ENCODE data around the gene ANKRD2.

Gene ANKRD2

DNA sequence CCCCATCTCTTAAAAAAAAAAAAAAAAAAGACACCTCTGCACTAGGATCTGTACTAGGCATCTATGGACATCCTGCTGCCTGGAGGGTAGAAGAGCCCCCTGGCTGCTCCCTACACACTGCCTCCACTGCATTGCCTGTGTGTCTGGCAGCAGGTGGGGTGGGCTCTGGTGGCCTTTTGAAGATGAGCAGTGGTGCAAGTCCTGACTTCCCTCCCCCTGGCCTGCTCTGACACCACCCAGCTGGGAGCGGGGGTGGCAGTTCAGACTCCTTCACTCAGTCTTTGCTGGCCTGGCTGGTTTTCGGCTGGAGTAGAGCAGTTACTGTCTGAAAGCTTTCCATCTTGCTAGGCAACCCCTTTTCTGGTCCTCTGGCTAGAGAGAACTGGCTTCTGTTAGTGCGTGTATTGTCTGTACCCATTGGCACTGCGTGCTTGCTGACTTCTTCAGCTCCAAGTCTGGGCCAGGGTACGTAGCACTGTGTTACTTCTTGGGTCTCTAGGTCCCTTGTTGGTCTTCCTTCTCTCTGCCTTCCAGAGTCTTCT is 34.6 kb downstream of the ANKRD2 start:
- no peak for TF ChIP-seq EZH2 (IDR thresholded peaks at IDR 0.05; ENCODE audit: borderline replicate concordance, low read depth, low read length, severe bottlenecking)
- TF ChIP-seq, protein P1, sequence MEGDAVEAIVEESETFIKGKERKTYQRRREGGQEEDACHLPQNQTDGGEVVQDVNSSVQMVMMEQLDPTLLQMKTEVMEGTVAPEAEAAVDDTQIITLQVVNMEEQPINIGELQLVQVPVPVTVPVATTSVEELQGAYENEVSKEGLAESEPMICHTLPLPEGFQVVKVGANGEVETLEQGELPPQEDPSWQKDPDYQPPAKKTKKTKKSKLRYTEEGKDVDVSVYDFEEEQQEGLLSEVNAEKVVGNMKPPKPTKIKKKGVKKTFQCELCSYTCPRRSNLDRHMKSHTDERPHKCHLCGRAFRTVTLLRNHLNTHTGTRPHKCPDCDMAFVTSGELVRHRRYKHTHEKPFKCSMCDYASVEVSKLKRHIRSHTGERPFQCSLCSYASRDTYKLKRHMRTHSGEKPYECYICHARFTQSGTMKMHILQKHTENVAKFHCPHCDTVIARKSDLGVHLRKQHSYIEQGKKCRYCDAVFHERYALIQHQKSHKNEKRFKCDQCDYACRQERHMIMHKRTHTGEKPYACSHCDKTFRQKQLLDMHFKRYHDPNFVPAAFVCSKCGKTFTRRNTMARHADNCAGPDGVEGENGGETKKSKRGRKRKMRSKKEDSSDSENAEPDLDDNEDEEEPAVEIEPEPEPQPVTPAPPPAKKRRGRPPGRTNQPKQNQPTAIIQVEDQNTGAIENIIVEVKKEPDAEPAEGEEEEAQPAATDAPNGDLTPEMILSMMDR (IDR thresholded peaks at IDR 0.05; ENCODE audit: borderline replicate concordance, extremely low read depth, low read length, poor library complexity, severe bottlenecking), result no peak
- Histone ChIP-seq H3K4me1 (ENCODE audit: insufficient read depth, low read length) (no peaks in the 10 kb centered on the region), H3K79me2 (ENCODE audit: insufficient read depth, low read length) (no peaks in the 10 kb centered on the region), H3K36me3 (ENCODE audit: insufficient read depth, low read length) (no peaks in the 10 kb centered on the region), H3K9ac (ENCODE audit: low read depth, low read length) (no peak overlapping the region), H3K4me3 (ENCODE audit: low read depth in 1 of 2, low read length in 2 of 2) (no peak overlapping the region), H3K9me3 (ENCODE audit: insufficient read depth, low read length, severe bottlenecking) (no peaks in the 10 kb centered on the region), H2AFZ (ENCODE audit: low read depth, low read length) (no peak overlapping the region), H4K20me1 (ENCODE audit: insufficient read depth, low read length) (no peaks in the 10 kb centered on the region), H3K27ac (ENCODE audit: low read length) (no peak overlapping the region), H3K4me2 (ENCODE audit: insufficient read depth, low read length) (no peak overlapping the region), H3K27me3 (ENCODE audit: insufficient read depth, low read length, poor library complexity) (peaks cover 3% of the 10 kb centered on the region)
- peak; percentile 7 for DNase-seq
- ATAC-seq (ENCODE audit: insufficient read depth, low read depth), result peak; percentile 42; the same call in 1 of the 3 replicates

DNA sequence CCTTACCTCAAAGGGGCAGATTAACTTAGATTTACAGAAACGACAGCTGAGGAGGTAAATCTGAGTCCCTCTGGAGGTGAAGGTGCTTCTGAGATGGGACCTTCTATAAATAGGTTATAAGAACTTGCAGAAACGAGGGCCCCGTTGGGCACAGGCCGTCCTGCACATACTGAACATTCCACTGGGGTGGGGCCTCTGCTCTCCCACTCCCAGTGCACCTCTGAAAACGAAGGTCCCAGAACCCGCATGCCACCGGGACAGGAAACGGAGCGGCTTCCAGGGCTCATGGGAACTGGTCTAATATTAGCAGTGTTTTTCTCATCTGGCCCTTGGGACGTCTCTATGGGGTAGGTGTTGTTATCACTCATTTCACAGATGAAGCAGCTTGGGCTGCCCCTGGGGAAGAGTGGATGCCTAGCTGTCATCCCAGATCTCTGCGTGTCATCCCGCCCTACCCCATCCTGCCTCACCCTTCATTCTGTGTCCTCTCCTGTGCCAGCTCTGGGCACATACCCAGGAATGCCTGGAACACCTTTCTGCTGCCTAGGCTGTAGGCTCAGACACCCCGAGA is 36.5 kb downstream of the ANKRD2 start:
- ATAC-seq (ENCODE audit: insufficient read depth, low read depth) (no peak), DNase-seq (no peak)
- no peaks in the 10 kb centered on the region for H4K20me1 ChIP-seq (ENCODE audit: insufficient read depth, low read length)
- no peaks in the 10 kb centered on the region for H3K4me1 ChIP-seq (ENCODE audit: insufficient read depth, low read length)
- no peak overlapping the region for H3K4me2 ChIP-seq (ENCODE audit: insufficient read depth, low read length)
- TF ChIP-seq, protein P1 (IDR thresholded peaks at IDR 0.05; ENCODE audit: borderline replicate concordance, extremely low read depth, low read length, poor library complexity, severe bottlenecking), result no peak
- no peak for TF ChIP-seq EZH2 (IDR thresholded peaks at IDR 0.05; ENCODE audit: borderline replicate concordance, low read depth, low read length, severe bottlenecking)
- no peak overlapping the region for H3K9ac ChIP-seq (ENCODE audit: low read depth, low read length)
- no peak overlapping the region for H3K4me3 ChIP-seq (ENCODE audit: low read depth in 1 of 2, low read length in 2 of 2)
- no peaks in the 10 kb centered on the region for H3K9me3 ChIP-seq (ENCODE audit: insufficient read depth, low read length, severe bottlenecking)
- peaks cover 3% of the 10 kb centered on the region for H3K27me3 ChIP-seq (ENCODE audit: insufficient read depth, low read length, poor library complexity)
- H3K79me2 ChIP-seq (ENCODE audit: insufficient read depth, low read length), result no peaks in the 10 kb centered on the region
- no peak overlapping the region for H2AFZ ChIP-seq (ENCODE audit: low read depth, low read length)
- no peaks in the 10 kb centered on the region for H3K36me3 ChIP-seq (ENCODE audit: insufficient read depth, low read length)
- no peak overlapping the region for H3K27ac ChIP-seq (ENCODE audit: low read length)

DNA sequence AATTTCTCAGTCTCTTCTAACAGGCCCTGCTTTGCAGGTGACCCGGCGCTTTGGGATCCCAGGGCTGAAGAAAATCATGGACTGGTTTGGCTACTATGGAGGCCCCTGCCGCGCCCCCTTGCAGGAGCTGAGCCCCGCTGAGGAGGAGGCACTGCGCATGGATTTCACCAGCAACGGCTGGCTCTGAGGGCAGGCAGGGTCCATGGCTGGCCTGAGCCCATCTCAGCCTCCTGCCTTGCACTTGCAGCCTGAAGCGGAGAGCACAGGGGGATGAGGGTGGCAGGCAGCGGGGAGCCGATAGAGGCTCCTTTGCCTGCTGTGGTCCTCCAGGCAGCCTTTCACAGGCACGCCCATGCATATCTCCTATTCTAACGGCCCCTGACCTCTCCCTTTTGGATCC is 38.9 kb downstream of the ANKRD2 start:
- Histone ChIP-seq H3K27ac (ENCODE audit: low read length) (no peak overlapping the region), H3K4me2 (ENCODE audit: insufficient read depth, low read length) (no peak overlapping the region), H2AFZ (ENCODE audit: low read depth, low read length) (no peak overlapping the region), H3K4me3 (ENCODE audit: low read depth in 1 of 2, low read length in 2 of 2) (no peak overlapping the region), H3K4me1 (ENCODE audit: insufficient read depth, low read length) (no peaks in the 10 kb centered on the region), H4K20me1 (ENCODE audit: insufficient read depth, low read length) (no peaks in the 10 kb centered on the region), H3K36me3 (ENCODE audit: insufficient read depth, low read length) (no peaks in the 10 kb centered on the region), H3K79me2 (ENCODE audit: insufficient read depth, low read length) (no peaks in the 10 kb centered on the region), H3K9ac (ENCODE audit: low read depth, low read length) (no peak overlapping the region), H3K9me3 (ENCODE audit: insufficient read depth, low read length, severe bottlenecking) (no peaks in the 10 kb centered on the region), H3K27me3 (ENCODE audit: insufficient read depth, low read length, poor library complexity) (peaks cover 6% of the 10 kb centered on the region)
- DNase-seq (no peak), ATAC-seq (ENCODE audit: insufficient read depth, low read depth) (no peak)
- TF ChIP-seq EZH2 (IDR thresholded peaks at IDR 0.05; ENCODE audit: borderline replicate concordance, low read depth, low read length, severe bottlenecking), result no peak
- TF ChIP-seq, protein P1 (IDR thresholded peaks at IDR 0.05; ENCODE audit: borderline replicate concordance, extremely low read depth, low read length, poor library complexity, severe bottlenecking), result no peak

All from DND-41 (cell line).